DMS53 treated with DMSO at 0.1 percent for 48 hours (cell line): ENCODE results near the gene RAVER2.
"Not testable (repeated sequence)": the region's sequence is repeated elsewhere in the genome, so short reads cannot be mapped to it uniquely, and the experiment has no call there.

Source experiments
- DNase-seq: peaks from one replicate; lab custom pipeline; 2025; ENCODE audit not compliant: unreplicated experiment; lab: John Stamatoyannopoulos, UW

RAVER2 gene

DNA sequence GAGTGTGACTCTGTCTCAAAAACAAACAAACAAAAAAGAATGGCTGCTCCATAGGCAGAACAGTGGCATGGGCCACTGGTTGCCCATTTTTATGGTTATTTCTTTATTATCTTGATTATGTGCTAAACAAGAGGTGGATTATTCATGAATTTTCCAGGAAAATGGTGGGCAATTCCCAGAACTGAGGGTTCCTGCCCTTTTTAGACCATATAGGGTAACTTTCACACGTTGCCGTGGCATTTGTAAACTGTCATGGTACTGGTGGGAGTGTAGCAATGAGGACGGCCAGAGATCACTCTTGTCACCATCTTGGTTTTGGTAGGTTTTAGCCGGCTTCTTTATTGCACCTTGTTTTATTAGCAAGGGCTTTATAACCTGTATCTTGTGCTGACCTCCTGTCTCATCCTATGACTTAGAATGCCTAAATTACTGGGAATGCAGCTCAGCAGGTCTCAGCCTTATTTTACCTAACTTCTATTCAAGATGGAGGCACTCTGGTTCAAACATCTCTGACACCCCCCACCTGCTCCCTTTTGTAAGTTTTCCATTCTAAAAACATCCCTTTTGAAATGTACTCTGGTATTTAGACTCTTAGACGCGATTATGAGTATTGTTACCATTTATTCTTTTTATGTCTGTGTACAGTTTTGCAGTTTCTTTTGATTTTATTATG is 57.1 kb downstream of the RAVER2 start:
- no peak for DNase-seq

DNA sequence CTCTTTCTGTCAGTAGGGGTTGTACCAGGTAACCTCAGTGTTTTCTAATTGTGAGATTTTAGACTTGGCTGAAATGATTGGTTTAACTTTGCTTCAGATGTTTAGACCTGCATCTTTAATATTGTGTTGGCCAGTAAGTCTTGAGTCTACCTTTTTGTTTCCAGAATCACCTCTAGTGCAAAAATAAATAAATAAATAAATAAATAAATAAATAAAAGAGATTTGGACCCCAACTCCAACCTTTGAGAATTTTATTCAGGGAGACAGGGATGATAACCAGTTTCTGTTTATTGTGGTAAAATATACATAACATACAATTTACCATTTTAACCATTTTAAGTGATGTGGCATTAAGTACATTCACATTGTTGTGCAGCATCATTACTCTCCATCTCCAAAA is 64.4 kb downstream of the RAVER2 start:
- no peak for DNase-seq

DNA sequence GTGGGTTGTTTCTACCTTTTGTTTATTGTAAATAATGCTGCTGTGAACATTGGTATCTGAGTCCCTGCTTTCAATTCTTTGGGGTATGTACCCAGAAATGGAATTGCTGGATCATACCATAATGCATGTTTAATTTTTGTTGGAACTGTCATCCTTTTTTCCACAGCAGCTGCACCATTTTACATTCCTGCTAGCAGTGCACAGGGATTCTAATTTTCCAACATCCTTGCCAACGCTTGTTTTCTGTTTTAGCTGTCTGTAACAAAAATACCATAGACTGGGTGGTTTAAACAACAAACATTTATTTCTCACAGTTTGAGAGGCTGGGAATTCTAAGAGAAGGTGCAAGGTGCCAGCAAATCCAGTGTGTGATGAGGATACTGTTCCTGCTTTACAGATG is 65.1 kb downstream of the RAVER2 start:
- no peak for DNase-seq

GRCh38 chr1:64811131-64811530 is 66.3 kb downstream of the RAVER2 start:
- DNase-seq, result no peak

GRCh38 chr1:64814427-64814826 is 69.6 kb downstream of the RAVER2 start:
- DNase-seq, result no peak

- DNase-seq, result not testable (repeated sequence)
Observed at GRCh38 chr1:64817364-64817763, 72.5 kb downstream of the RAVER2 start.

DNA sequence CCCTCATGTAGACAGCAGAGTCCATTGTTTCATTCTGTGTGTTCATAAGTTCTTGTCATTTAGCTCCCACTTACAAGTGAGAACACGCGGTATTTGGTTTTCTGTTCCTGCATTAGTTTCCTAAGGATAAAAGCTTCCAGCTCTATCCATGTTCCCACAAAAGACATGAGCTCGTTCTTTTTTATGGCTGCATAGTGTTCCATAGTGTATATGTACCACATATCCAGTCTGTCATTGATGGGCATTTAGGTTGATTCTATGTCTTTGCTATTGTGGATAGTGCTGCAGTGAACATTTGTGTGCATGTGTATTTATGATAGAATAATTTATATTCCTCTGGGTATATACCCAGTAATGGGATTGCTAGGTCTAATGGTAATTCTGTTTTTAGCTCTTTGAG is 75.7 kb downstream of the RAVER2 start:
- not testable (repeated sequence) for DNase-seq

GRCh38 chr1:64822621-64823020 is 77.7 kb downstream of the RAVER2 start:
- DNase-seq, result no peak

GRCh38 chr1:64823691-64824476 is 79.0 kb downstream of the RAVER2 start:
- DNase-seq, result peak; percentile 92

- DNase-seq, result no peak
Observed at GRCh38 chr1:64826991-64827390, 82.1 kb downstream of the RAVER2 start.

GRCh38 chr1:64828829-64829228 is 84.0 kb downstream of the RAVER2 start:
- no peak for DNase-seq

DNA sequence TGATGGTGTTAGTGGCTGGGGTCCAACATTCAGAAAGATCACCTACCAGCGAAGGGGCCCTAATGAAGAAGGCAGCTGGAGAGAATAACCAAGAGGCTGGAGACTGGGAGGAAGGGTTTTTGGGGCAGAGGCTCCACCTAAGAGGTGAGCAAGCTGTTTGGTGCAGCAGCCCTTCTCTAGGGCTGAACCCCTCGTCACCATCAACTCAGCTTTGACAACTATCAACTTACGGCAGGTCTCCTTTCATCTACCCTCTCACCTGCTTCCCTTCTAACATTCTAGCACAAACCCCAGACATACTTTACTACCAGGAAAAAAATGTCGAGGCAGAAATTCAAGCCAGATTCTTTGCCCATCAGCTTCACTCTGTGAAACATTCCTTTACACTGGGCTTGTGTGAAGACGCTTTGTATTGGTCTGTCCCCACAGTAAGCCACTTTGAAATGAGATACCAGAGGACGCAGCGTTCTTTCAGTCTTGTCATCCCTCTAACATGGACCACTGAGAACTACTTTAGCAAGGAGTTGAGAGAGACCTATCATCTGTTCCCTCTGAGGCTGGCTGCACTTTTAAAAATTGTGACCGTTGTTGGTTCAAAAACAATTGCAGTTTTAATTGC is 84.6 kb downstream of the RAVER2 start:
- no peak for DNase-seq

- no peak for DNase-seq
Observed at GRCh38 chr1:64830030-64830651, 85.3 kb downstream of the RAVER2 start.

- no peak for DNase-seq
Observed at GRCh38 chr1:64834734-64835133, 89.9 kb downstream of the RAVER2 start.

DNA sequence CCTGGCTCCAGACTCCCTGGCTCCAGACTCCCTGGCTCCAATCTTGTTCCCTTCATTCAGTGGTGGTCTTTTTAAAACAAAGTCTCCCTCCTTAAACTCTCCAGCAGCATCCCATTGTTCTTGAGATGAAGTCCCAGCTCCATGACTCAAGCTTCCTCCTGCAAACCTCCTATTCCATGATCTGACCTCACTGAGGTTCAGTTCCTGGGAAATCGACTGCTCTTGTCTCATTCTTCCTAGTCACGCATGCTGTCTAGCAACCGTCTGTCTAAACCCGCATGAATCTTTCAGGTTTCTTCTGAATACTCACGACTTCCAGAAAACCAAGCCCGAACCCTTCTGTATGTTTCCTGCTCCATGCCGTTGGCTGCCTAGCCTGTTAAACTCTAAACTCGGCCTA is 91.9 kb downstream of the RAVER2 start:
- DNase-seq, result no peak

- no peak for DNase-seq
Observed at GRCh38 chr1:64838486-64838885, 93.6 kb downstream of the RAVER2 start.

- DNase-seq, result no peak
Observed at GRCh38 chr1:64839261-64839660, 94.4 kb downstream of the RAVER2 start.

GRCh38 chr1:64839732-64840405 is 95.0 kb downstream of the RAVER2 start:
- no peak for DNase-seq

DNA sequence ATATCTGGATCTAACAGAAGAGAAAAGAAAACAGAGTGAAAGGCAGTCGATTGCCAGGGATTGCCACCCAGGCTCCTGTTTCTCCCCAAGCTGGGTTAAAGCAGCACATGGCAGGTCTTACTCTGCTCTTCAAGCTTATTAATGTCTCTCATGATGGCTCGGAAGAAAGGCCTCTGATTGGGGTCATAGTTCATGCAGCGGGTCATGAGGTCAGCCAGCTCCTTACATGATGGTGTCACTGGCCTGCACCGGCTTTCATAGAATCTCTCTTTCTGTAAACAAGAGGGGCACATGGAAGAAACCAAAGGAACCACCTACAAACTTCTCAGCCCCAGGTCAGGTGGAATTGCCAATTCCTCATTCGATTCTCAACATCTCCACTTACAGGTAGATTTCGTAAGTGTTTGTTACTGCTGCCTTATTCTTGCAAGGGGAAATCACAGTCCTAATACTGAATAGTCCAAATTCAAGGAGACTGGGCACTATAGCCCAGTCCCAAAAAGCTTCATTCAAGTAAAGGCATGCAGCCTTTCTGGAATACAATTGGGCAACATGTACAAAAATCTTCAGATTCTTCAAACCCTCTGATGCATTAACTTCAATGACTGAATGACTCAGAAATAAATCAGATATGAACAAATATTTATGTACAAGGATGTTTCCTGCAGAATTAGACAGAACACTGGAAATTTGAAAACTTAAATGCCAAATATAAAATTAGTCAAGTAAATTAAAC is 96.6 kb downstream of the RAVER2 start:
- DNase-seq, result no peak

- no peak for DNase-seq
Observed at GRCh38 chr1:64842224-64842623, 97.3 kb downstream of the RAVER2 start.
